HEK293T (cell line): ENCODE data around the gene RTKN2.

Experiments
- CTCF ChIA-PET: fragments of 350-600 bp; formaldehyde crosslinking; extraction: SDS; loops from one replicate; lab custom pipeline; 2021; ENCODE audit warnings: antibody characterized with exemption, inconsistent platforms; lab: Yijun Ruan, JAX
- POLR2A ChIA-PET: fragments of 350-600 bp; formaldehyde crosslinking; extraction: SDS; loops from one replicate; lab custom pipeline; 2020; ENCODE audit warnings: antibody characterized with exemption, inconsistent platforms; lab: Yijun Ruan, JAX
- DNase-seq: peaks from one replicate; pipeline ENCODE4 v3.0.0; 2012; ENCODE audit warnings: mixed read lengths; ENCODE audit errors: extremely low spot score
- ARNT ChIP-seq: fragments of 450-650 bp; IDR thresholded peaks from 2 replicates; pipeline ENCODE4 v1.6.1; 2017; ENCODE audit warnings: mild to moderate bottlenecking
- BHLHE40 ChIP-seq: fragments of 450-650 bp; IDR thresholded peaks from 2 replicates; pipeline ENCODE4 v1.6.1; 2016; ENCODE audit warnings: mild to moderate bottlenecking, moderate library complexity, borderline replicate concordance
- CTBP1 ChIP-seq: fragments of 450-650 bp; IDR thresholded peaks from 2 replicates; pipeline ENCODE4 v1.6.1; 2016; ENCODE audit warnings: borderline replicate concordance
- ELF4 ChIP-seq: fragments of 450-650 bp; IDR thresholded peaks from 2 replicates; pipeline ENCODE4 v1.6.1; 2017; ENCODE audit warnings: antibody characterized with exemption
- FOXA1 ChIP-seq: fragments of 450-650 bp; IDR thresholded peaks from 2 replicates; pipeline ENCODE4 v1.6.1; 2016; ENCODE audit warnings: mild to moderate bottlenecking
- FOXK2 ChIP-seq: fragments of 450-650 bp; IDR thresholded peaks from 2 replicates; pipeline ENCODE4 v1.6.1; 2016; ENCODE audit warnings: mild to moderate bottlenecking
- FOXM1 ChIP-seq: fragments of 450-650 bp; IDR thresholded peaks from 2 replicates; pipeline ENCODE4 v1.6.1; 2017; ENCODE audit warnings: mild to moderate bottlenecking, borderline replicate concordance
- HDGF ChIP-seq: fragments of 450-650 bp; IDR thresholded peaks from 2 replicates; pipeline ENCODE4 v1.6.1; 2017; ENCODE audit warnings: antibody characterized with exemption, borderline replicate concordance
- L3MBTL2 ChIP-seq: fragments of 450-650 bp; conservative IDR thresholded peaks from 2 replicates; pipeline ENCODE4 v1.6.1; 2016; ENCODE audit warnings: mild to moderate bottlenecking
- LEF1 ChIP-seq: fragments of 450-650 bp; IDR thresholded peaks from 2 replicates; pipeline ENCODE4 v1.6.1; 2017; ENCODE audit warnings: mild to moderate bottlenecking, borderline replicate concordance
- NFRKB ChIP-seq: fragments of 450-650 bp; IDR thresholded peaks from 2 replicates; pipeline ENCODE4 v1.6.1; 2016; ENCODE audit warnings: mild to moderate bottlenecking, moderate library complexity
- SP1 ChIP-seq: fragments of 450-650 bp; IDR thresholded peaks from 2 replicates; pipeline ENCODE4 v1.6.1; 2017
- SUZ12 ChIP-seq: fragments of 450-650 bp; IDR thresholded peaks from 2 replicates; pipeline ENCODE4 v1.6.1; 2016; ENCODE audit warnings: mild to moderate bottlenecking
- TARDBP ChIP-seq: fragments of 450-650 bp; IDR thresholded peaks from 2 replicates; pipeline ENCODE4 v1.6.1; 2016
- ZNF384 ChIP-seq: fragments of 450-650 bp; IDR thresholded peaks from 2 replicates; pipeline ENCODE4 v1.6.1; 2016
- TF ChIP-seq, protein P1 (sequence below): fragments of 450-650 bp; IDR thresholded peaks from 2 replicates; pipeline ENCODE4 v1.6.1; 2016

RTKN2 gene

DNA sequence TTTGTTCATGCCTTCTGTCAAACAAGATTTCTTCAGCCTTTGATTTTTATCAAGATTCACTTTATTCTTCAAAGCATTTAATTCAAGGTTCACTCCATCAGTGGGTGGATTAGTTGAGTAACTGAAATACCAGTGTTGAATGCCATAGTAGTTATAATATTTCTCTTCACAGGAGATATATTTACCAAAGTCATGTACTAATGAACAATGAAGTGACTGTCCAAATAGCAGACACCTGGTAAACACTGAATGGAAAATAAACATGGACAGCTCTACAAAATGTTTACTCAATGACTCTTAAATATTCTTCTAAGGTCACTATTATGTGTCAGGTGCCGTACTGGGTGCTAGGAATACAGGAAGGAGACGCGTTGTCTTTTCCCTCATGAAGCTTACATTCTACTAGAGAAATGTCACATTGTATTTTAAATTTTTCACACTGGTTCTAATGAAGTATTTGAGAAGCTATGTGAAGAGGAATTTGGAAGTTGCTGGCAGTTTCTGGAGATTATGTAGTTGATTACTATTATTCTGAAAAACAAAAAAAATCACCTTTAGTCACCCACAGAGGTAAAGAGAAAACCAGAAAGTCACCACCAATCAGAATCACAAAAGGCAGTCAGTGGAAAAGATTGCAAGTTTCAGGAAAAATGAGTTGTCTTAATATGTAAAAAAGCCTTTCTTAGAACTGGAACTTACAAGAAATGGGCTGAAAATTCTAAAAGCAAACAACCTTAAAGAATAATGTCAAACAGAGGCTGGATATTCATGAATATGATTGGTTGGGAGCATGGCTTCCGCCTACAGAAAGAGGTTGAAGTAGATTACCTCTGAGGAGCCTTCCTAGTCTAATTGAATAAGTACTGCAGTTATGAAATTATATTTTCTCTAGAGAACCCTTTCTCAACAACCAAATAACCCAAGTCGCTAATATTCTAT lies 84.5 kb downstream of the RTKN2 start:
- TF ChIP-seq ELF4 (no peak), FOXK2 (no peak), HDGF (no peak), FOXA1 (no peak), TARDBP (no peak), CTBP1 (no peak), L3MBTL2 (no peak), LEF1 (no peak), SP1 (no peak), BHLHE40 (no peak), NFRKB (no peak), ZNF384 (no peak), SUZ12 (no peak), FOXM1 (no peak), ARNT (no peak)
- TF ChIP-seq, protein P1, sequence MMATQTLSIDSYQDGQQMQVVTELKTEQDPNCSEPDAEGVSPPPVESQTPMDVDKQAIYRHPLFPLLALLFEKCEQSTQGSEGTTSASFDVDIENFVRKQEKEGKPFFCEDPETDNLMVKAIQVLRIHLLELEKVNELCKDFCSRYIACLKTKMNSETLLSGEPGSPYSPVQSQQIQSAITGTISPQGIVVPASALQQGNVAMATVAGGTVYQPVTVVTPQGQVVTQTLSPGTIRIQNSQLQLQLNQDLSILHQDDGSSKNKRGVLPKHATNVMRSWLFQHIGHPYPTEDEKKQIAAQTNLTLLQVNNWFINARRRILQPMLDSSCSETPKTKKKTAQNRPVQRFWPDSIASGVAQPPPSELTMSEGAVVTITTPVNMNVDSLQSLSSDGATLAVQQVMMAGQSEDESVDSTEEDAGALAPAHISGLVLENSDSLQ: no peak
- ChIA-PET CTCF (no interaction called here), POLR2A (no interaction called here)
- no peak for DNase-seq

DNA sequence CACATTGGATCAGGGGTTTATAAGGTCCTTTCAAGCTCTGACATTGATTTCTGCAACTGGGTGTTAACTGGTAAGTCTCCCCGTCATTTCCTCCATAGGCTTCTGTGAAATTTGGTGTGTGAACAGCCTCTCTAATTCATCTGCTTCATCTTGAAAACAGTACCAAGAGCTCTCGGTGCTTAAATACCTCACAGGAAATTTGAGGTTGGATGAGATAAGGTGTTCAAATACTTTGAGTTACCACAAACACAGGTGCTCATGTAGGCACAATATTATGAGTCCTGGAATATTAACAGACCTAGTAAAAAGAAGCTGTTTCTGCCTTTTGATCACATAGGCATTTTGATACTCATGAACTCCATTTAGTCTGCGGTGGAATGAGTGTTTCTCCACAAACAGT lies 85.2 kb downstream of the RTKN2 start:
- CTCF ChIA-PET: no interaction called here
- TF ChIP-seq, protein P1: no peak
- no peak for TF ChIP-seq FOXA1
- no peak for TF ChIP-seq ARNT
- TF ChIP-seq TARDBP: no peak
- no peak for TF ChIP-seq NFRKB
- no peak for TF ChIP-seq CTBP1
- TF ChIP-seq LEF1: no peak
- no peak for TF ChIP-seq HDGF
- TF ChIP-seq FOXM1: no peak
- no peak for TF ChIP-seq SUZ12
- TF ChIP-seq ZNF384: no peak
- no peak for TF ChIP-seq L3MBTL2
- TF ChIP-seq BHLHE40: no peak
- no peak for TF ChIP-seq FOXK2
- no peak for TF ChIP-seq ELF4
- TF ChIP-seq SP1: no peak
- DNase-seq: no peak
- POLR2A ChIA-PET: no interaction called here

DNA sequence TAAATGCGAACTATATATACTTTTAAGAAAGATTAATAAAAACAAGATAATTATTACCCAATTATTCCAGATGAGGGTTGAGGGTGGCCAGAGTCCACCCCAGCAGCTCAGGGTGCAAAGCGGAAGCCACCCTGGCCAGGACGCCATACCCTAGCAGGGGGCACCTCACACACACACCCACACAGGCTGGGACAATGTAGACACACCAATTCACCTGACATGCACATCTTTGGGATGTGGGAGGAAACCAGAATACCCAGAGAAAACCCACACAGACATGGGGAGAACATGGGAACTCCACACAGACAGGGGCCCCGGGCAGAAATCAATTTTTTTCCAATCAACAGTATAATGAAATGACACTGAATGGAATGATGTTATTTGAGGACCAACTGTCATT lies 86.0 kb downstream of the RTKN2 start:
- ChIA-PET CTCF (no interaction called here), POLR2A (no interaction called here)
- DNase-seq: no peak
- TF ChIP-seq TARDBP (no peak), FOXK2 (no peak), SP1 (no peak), FOXA1 (no peak), ARNT (no peak), SUZ12 (no peak), HDGF (no peak), FOXM1 (no peak), BHLHE40 (no peak), LEF1 (no peak), ELF4 (no peak)
- TF ChIP-seq, protein P1: no peak

DNA sequence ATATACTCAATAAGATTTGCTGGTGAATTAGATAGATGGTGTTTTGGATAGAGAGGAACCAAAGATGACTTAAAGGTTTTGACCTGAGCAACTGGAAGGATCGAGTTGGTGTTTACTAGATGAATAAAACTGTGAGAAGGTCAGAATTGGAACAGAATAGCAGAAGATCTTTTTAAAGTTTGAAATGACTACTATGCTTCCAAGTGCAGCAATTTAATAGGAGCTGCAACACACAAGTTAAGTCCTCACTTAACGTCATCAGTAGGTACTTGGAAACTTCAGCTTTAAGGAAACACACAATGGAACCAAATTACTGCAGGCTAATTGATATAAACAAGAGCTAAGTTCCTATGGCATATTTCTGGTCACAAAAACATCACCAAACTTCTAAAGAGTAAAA lies 86.5 kb downstream of the RTKN2 start:
- DNase-seq: no peak
- ChIA-PET POLR2A (no interaction called here), CTCF (no interaction called here)
- TF ChIP-seq FOXK2 (no peak), ELF4 (no peak), SP1 (no peak), ZNF384 (no peak), FOXA1 (no peak), BHLHE40 (no peak), ARNT (no peak), CTBP1 (no peak), NFRKB (no peak)
- TF ChIP-seq, protein P1: no peak

DNA sequence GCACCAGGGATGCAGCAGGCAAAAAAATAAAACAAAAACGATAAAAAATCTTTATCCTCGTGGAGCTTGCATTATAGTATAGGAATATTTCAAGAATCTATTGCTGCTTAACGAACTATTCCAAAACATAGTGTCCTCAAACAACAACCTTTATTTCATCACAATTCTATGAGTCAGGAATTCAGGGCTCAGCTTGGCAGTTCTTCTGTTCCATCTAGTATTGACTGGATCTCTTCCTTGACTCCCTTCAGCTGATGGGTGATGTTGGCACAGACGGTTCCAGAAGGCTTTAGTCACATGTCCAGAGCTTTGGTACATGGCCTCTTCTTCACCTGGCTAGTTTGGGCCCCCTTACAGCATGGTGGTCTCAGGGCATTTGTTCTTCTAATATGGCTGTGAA lies 88.0 kb downstream of the RTKN2 start:
- CTCF ChIA-PET: no interaction called here
- POLR2A ChIA-PET: no interaction called here
- TF ChIP-seq, protein P1: no peak
- no peak for TF ChIP-seq BHLHE40
- no peak for TF ChIP-seq ELF4
- TF ChIP-seq ZNF384: no peak
- TF ChIP-seq ARNT: no peak
- no peak for TF ChIP-seq CTBP1
- no peak for TF ChIP-seq HDGF
- no peak for TF ChIP-seq SUZ12
- no peak for TF ChIP-seq TARDBP
- TF ChIP-seq NFRKB: no peak
- TF ChIP-seq LEF1: no peak
- TF ChIP-seq L3MBTL2: no peak
- no peak for TF ChIP-seq SP1
- TF ChIP-seq FOXK2: no peak
- TF ChIP-seq FOXM1: no peak
- no peak for TF ChIP-seq FOXA1
- no peak for DNase-seq
